ENCODE results near the gene ECI1.

ECI1 gene

DNA sequence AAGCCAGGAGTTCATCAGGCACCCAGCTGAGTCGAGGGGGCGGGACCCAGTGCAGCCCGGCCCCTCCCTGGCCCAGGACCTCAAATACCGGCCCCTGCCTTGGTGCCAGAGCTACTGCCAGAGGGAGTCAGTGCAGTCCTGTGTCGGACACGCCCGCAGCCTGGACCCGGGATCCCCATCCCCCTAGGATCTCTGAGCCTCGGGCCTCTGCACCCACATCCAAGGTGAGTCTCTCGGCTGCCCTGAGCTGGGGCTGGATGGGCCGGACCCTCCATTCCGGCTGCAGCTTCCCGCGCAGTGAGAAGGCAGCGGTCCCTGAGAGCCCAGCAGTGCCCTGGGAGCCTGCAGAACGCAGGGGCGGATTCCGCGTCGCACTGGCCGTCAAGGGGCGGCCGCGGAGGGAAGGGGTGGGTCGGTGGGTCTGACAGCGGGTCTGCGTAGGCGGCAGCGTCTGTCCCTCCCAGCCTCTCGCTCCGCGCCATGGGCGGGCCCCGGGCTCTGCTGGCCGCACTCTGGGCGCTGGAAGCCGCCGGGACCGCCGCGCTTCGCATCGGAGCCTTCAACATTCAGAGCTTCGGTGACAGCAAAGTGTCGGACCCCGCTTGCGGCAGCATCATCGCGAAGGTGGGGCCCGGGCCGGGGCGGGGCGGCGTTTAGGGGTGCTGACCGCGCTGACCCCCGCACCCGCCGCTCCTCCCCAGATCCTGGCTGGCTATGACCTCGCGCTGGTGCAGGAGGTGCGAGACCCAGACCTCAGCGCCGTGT lies 14.9 kb downstream of the ECI1 start, which contains the start of gene DNASE1L2:
TSS of gene DNASE1L2 (plus strand) at position 108 of the 765 bp plus-strand sequence. CDS start at position 481, 373 bp downstream.
- H3K79me2 ChIP-seq (ENCODE audit: insufficient read depth, low read length): no peaks in the 10 kb centered on the region
- TF ChIP-seq, protein P1, sequence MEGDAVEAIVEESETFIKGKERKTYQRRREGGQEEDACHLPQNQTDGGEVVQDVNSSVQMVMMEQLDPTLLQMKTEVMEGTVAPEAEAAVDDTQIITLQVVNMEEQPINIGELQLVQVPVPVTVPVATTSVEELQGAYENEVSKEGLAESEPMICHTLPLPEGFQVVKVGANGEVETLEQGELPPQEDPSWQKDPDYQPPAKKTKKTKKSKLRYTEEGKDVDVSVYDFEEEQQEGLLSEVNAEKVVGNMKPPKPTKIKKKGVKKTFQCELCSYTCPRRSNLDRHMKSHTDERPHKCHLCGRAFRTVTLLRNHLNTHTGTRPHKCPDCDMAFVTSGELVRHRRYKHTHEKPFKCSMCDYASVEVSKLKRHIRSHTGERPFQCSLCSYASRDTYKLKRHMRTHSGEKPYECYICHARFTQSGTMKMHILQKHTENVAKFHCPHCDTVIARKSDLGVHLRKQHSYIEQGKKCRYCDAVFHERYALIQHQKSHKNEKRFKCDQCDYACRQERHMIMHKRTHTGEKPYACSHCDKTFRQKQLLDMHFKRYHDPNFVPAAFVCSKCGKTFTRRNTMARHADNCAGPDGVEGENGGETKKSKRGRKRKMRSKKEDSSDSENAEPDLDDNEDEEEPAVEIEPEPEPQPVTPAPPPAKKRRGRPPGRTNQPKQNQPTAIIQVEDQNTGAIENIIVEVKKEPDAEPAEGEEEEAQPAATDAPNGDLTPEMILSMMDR (conservative IDR thresholded peaks at IDR 0.05; ENCODE audit: low read length): no peak
- no peak for TF ChIP-seq EZH2phosphoT487 (IDR thresholded peaks at IDR 0.05; ENCODE audit: borderline replicate concordance)
- no peak within 1 kb of the TSS for H2AFZ ChIP-seq (ENCODE audit: low read length)
- H3K9me3 ChIP-seq (ENCODE audit: insufficient read depth, low read depth, low read length): no peaks in the 10 kb centered on the region
- H3K9ac ChIP-seq (ENCODE audit: low read depth, low read length, poor library complexity, severe bottlenecking): no peak within 1 kb of the TSS
- H3F3A ChIP-seq (ENCODE audit: low read depth): no peaks in the 10 kb centered on the region
- no peak within 1 kb of the TSS for H3K4me3 ChIP-seq (ENCODE audit: low read length, poor library complexity, severe bottlenecking)
- no peaks in the 10 kb centered on the region; the same call in 1 of the 2 replicates for H3K36me3 ChIP-seq (ENCODE audit: insufficient read depth, low read length)
- H3K4me2 ChIP-seq (ENCODE audit: low read depth, low read length, poor library complexity, severe bottlenecking): no peak within 1 kb of the TSS
- no peaks in the 10 kb centered on the region for H4K20me1 ChIP-seq (ENCODE audit: insufficient read depth, low read length, poor library complexity, severe bottlenecking)
- H3K4me1 ChIP-seq (ENCODE audit: insufficient read depth, low read length, poor library complexity, severe bottlenecking): no peaks in the 10 kb centered on the region
- no peaks in the 10 kb centered on the region for H3K27me3 ChIP-seq (ENCODE audit: insufficient read depth, low read length, poor library complexity, severe bottlenecking)
- H3K9me2 ChIP-seq (replicated peaks; ENCODE audit: low read depth, low read length): no peaks in the 10 kb centered on the region

DNA sequence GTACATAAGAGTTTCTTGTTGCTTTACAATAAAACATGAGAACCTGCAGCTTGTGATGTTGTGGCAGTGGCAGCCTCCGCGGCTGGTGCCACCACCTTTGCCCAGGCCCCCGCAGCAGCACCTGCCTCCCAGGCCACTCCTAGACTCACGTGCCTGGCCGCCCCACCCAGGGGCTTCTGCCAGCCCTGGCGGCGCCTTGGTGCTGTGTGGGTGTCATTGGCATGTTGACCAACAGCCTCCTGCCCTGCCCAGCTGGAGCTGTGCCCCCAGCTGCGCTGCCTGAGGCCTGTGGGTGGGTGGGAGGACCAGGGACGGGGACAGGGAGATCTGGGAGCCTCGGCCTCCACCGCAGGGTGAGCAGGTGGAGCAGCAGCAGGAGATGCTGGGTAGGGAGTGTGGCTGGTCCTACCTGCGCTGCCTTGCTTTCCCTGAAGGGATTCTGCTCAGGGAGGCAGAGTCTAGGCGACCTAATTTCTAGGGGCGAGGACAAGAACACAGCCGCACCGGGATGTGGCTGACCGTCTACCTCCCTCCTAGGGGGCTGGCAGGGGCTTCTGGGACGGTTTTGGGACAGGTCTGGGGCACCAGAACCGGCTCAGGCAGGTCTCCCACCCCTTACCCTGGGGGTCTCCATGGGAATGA lies 15.6 kb downstream of the ECI1 start:
- Histone ChIP-seq H3K9me3 (ENCODE audit: insufficient read depth, low read depth, low read length) (no peaks in the 10 kb centered on the region), H3K27me3 (ENCODE audit: insufficient read depth, low read length, poor library complexity, severe bottlenecking) (no peaks in the 10 kb centered on the region), H3K9ac (ENCODE audit: low read depth, low read length, poor library complexity, severe bottlenecking) (no peak overlapping the region), H3K4me2 (ENCODE audit: low read depth, low read length, poor library complexity, severe bottlenecking) (no peak overlapping the region), H3K9me2 (replicated peaks; ENCODE audit: low read depth, low read length) (no peaks in the 10 kb centered on the region), H4K20me1 (ENCODE audit: insufficient read depth, low read length, poor library complexity, severe bottlenecking) (no peaks in the 10 kb centered on the region), H3K36me3 (ENCODE audit: insufficient read depth, low read length) (no peaks in the 10 kb centered on the region; the same call in 1 of the 2 replicates), H3K4me1 (ENCODE audit: insufficient read depth, low read length, poor library complexity, severe bottlenecking) (no peaks in the 10 kb centered on the region), H3K4me3 (ENCODE audit: low read length, poor library complexity, severe bottlenecking) (no peak overlapping the region), H3K79me2 (ENCODE audit: insufficient read depth, low read length) (no peaks in the 10 kb centered on the region), H2AFZ (ENCODE audit: low read length) (no peak overlapping the region), H3F3A (ENCODE audit: low read depth) (no peaks in the 10 kb centered on the region)
- TF ChIP-seq, protein P1 (conservative IDR thresholded peaks at IDR 0.05; ENCODE audit: low read length): no peak
- no peak for TF ChIP-seq EZH2phosphoT487 (IDR thresholded peaks at IDR 0.05; ENCODE audit: borderline replicate concordance)

DNA sequence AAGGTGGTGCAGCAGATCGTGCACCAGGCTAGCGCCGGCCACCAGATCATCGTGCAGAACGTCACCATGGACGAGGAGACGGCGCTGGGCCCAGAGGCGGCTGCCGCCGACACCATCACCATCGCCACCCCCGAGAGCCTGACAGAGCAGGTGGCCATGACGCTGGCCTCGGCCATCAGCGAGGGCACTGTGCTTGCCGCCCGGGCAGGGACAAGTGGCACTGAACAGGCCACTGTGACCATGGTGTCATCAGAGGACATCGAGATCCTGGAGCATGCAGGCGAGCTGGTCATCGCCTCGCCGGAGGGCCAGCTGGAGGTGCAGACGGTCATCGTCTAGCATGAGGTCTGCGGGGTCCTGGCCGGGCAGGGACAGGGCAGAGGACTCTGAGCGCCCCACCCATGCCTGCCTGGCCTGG lies 16.1 kb downstream of the ECI1 start:
- Histone ChIP-seq H3K9me3 (ENCODE audit: insufficient read depth, low read depth, low read length) (no peaks in the 10 kb centered on the region), H3K9ac (ENCODE audit: low read depth, low read length, poor library complexity, severe bottlenecking) (no peak overlapping the region), H3K4me1 (ENCODE audit: insufficient read depth, low read length, poor library complexity, severe bottlenecking) (no peaks in the 10 kb centered on the region), H3K36me3 (ENCODE audit: insufficient read depth, low read length) (no peaks in the 10 kb centered on the region; the same call in 1 of the 2 replicates), H3F3A (ENCODE audit: low read depth) (no peaks in the 10 kb centered on the region), H3K4me2 (ENCODE audit: low read depth, low read length, poor library complexity, severe bottlenecking) (no peak overlapping the region), H3K27me3 (ENCODE audit: insufficient read depth, low read length, poor library complexity, severe bottlenecking) (no peaks in the 10 kb centered on the region), H3K79me2 (ENCODE audit: insufficient read depth, low read length) (no peaks in the 10 kb centered on the region), H3K9me2 (replicated peaks; ENCODE audit: low read depth, low read length) (no peaks in the 10 kb centered on the region), H2AFZ (ENCODE audit: low read length) (no peak overlapping the region), H4K20me1 (ENCODE audit: insufficient read depth, low read length, poor library complexity, severe bottlenecking) (no peaks in the 10 kb centered on the region), H3K4me3 (ENCODE audit: low read length, poor library complexity, severe bottlenecking) (no peak overlapping the region)
- TF ChIP-seq EZH2phosphoT487 (IDR thresholded peaks at IDR 0.05; ENCODE audit: borderline replicate concordance): no peak
- TF ChIP-seq, protein P1 (conservative IDR thresholded peaks at IDR 0.05; ENCODE audit: low read length): no peak
